Heart left ventricle (tissue), 16 donors: ENCODE results near the gene KIFBP. TPM values are rescaled to one million over a fixed set of nuclear protein-coding genes. Genes with fewer than 3 reads are reported as not detected.
"Not testable (repeated sequence)": the region's sequence is repeated elsewhere in the genome, so short reads cannot be mapped to it uniquely, and the experiment has no call there.

Source experiments
- ATAC-seq, 4 donors: fragments of 200-7000 bp; cut with Tn5 transposase; one replicate each; pipeline ENCODE4 v1.9.1; 2020 to 2022; ENCODE audit warnings: moderate library complexity in 4 of 4, mild to moderate bottlenecking in 3 of 4, moderate number of reproducible peaks in 1 of 4
- DNase-seq, 5 donors: peaks; one replicate each; pipeline ENCODE4 v3.0.0-alpha.2; 2020
- H3K27ac ChIP-seq, 12 donors: fragments of 200-600 bp; sonication (generic) in 4 of 12; one replicate each; pipeline versions ENCODE4 v1.5.0 to v1.8.0; 2016 to 2022; ENCODE audit warnings: mild to moderate bottlenecking in 2 of 12
- H3K27me3 ChIP-seq, 9 donors: fragments of 200-600 bp; sonication (generic) in 2 of 9; one replicate each; pipeline versions ENCODE4 v1.5.1 to v1.8.0; 2016 to 2022; ENCODE audit warnings: mild to moderate bottlenecking in 3 of 9
- H3K36me3 ChIP-seq, 9 donors: fragments of 200-600 bp; sonication (generic) in 2 of 9; one replicate each; pipeline versions ENCODE4 v1.5.0 to v1.8.0; 2018 to 2022; ENCODE audit warnings: mild to moderate bottlenecking in 2 of 9
- H3K4me1 ChIP-seq, 12 donors: fragments of 200-600 bp; sonication (generic) in 4 of 12; one replicate each; pipeline versions ENCODE4 v1.5.0 to v1.8.0; 2016 to 2022; ENCODE audit warnings: mild to moderate bottlenecking in 3 of 12
- H3K4me3 ChIP-seq, 12 donors: fragments of 200-600 bp; sonication (generic) in 4 of 12; one replicate each; pipeline versions ENCODE4 v1.5.0 to v1.8.0; 2017 to 2022; ENCODE audit warnings: mild to moderate bottlenecking in 9 of 12, moderate library complexity in 4 of 12
- H3K9me3 ChIP-seq, 12 donors: fragments of 200-600 bp; sonication (generic) in 4 of 12; one replicate each; pipeline versions ENCODE4 v1.5.0 to v1.8.0; 2016 to 2022; ENCODE audit warnings: mild to moderate bottlenecking in 1 of 12
- CTCF ChIP-seq, 12 donors: fragments of 200-600 bp; sonication (generic) in 4 of 12; IDR thresholded peaks; one replicate each; pipeline versions ENCODE4 v1.5.0 to v1.8.0; 2018 to 2022; ENCODE audit warnings: antibody characterized with exemption in 12 of 12, mild to moderate bottlenecking in 5 of 12
- POLR2A ChIP-seq, 2 donors: fragments of 450-650 bp; IDR thresholded peaks; one replicate each; pipeline ENCODE4 v1.6.1; 2017; ENCODE audit warnings: antibody characterized with exemption in 2 of 2, mild to moderate bottlenecking in 2 of 2, moderate library complexity in 2 of 2
- WGBS, 4 donors: extraction: QIAGEN DNeasy Blood & Tissue Kit in 2 of 4; methylation state at CpG; one replicate each; pipeline versions ENCODE4 v1.1.5 to v1.1.7; 2013 to 2018; 5-methylcytosine and 5-hydroxymethylcytosine counted together
- intact Hi-C, 10 donors: fragments of 100-400 bp; cut with DNase I; formaldehyde crosslinking; loops; one replicate each; pipeline versions ENCODE4 v1.11.1 to v1.14.2; 2022
- long read RNA-seq, 3 donors: library from polyadenylated mRNA; unstranded; transcript quantifications; one replicate each; pipeline ENCODE4 v2.0.0, GENCODE V29; 2020 to 2021
- polyA plus RNA-seq, 2 donors: library from polyadenylated mRNA; stranded (reverse); fragments of 200-250 nt; gene quantifications; one replicate each; pipeline ENCODE4 v1.2.3, GENCODE V29; 2013
- total RNA-seq, 9 donors: library from RNA; depleted of rRNA in 2 of 9; stranded (reverse); fragments of >200 nt in 2 of 9; fragmentation: NEBNext Ultra II Directional in 3 of 9; extraction: Animal tissue kit (Norgen Biotek cat#: 25700) in 3 of 9; gene quantifications; one replicate each; pipeline versions ENCODE4 v1.1.0 to v1.2.4, GENCODE V29; 2016 to 2023
- donor health status: ischemic (EF 13 %, LVEDD 7.1; RV severe dilation, severe dysfunction).
- donor health status: healthy with polysubstance abuse.
- donor health status: DM: no; HTN: yes; CAD: no.
- donor health status: DM: no; HTN: no; CAD: no.
- donor health status: ischemic (EF 25% LVEDD 6.9; RV normal size, moderate dysfunction).
- donor health status: ischemic (EF 25% LVEDD 5.7; RV mildly dilated, moderate dysfunction).
- donor health status: healthy.
- donor health status: DM: yes; HTN: yes; CAD: no.
- donor health status: ischemic (EF 35%, LVEDD 5.7; RV mildly dilated, moderate dysfunction).
- donor health status: nonischemic (EF 11% LVEDD 7.7; RV severe dilation, severe dysfunction).
- donor health status: DM: yes; HTN: yes; CAD: no.
- donor health status: PGD.
- donor health status: ischemic (EF 29% LVEDD 5.4; RV normal size, mild dysfunction).
- donor health status: nonischemic (EF 23%, LVEDD 6.1; RV moderate dilation, normal function).

Gene KIFBP, protein sequence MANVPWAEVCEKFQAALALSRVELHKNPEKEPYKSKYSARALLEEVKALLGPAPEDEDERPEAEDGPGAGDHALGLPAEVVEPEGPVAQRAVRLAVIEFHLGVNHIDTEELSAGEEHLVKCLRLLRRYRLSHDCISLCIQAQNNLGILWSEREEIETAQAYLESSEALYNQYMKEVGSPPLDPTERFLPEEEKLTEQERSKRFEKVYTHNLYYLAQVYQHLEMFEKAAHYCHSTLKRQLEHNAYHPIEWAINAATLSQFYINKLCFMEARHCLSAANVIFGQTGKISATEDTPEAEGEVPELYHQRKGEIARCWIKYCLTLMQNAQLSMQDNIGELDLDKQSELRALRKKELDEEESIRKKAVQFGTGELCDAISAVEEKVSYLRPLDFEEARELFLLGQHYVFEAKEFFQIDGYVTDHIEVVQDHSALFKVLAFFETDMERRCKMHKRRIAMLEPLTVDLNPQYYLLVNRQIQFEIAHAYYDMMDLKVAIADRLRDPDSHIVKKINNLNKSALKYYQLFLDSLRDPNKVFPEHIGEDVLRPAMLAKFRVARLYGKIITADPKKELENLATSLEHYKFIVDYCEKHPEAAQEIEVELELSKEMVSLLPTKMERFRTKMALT
- total RNA-seq: 10 to 100 TPM; 43.1 to 70.6 (median 58.8) TPM
- polyA plus RNA-seq: 10 to 100 TPM; 21.4 to 56.0 TPM
- long read RNA-seq, donor 1, transcript KIF1BP-201 (7 exons, 2,544 nt): major isoform, 98 of 103 reads
- long read RNA-seq, donor 1, partial matches to known transcripts: 1 of 103 reads
- long read RNA-seq, donor 1, other reads (novel, unspliced or antisense): 3 of 103 reads
- long read RNA-seq, donor 2, transcript KIF1BP-201 (7 exons, 2,544 nt): major isoform, 282 of 298 reads
- long read RNA-seq, donor 2, transcript KIF1BP-214 (8 exons, 2,537 nt): minor isoform, 5 of 298 reads
- long read RNA-seq, donor 2, partial matches to known transcripts: 5 of 298 reads
- long read RNA-seq, donor 2, other reads (novel, unspliced or antisense): 6 of 298 reads
- long read RNA-seq, donor 3, transcript KIF1BP-201 (7 exons, 2,544 nt): major isoform, 90 of 95 reads
- long read RNA-seq, donor 3, partial matches to known transcripts: 2 of 95 reads
- long read RNA-seq, donor 3, other reads (novel, unspliced or antisense): 2 of 95 reads

- peak within 1 kb of the TSS; percentile 14 to 94 (median 86) for H3K27ac ChIP-seq
- H3K4me1 ChIP-seq: peaks cover 4 to 51% (median 44%) of the 10 kb centered on the region in 12 donors
- WGBS, 4 donors: 0% methylated on average over 35 to 62 of the region's 62 CpGs
- intact Hi-C loops: no loop called here
- ATAC-seq (peak; percentile 95 to 97 (median 96)), DNase-seq (peak; percentile 90 to 96 (median 94))
- H3K36me3 ChIP-seq: peaks cover 0 to 26% (median 8%) of the 10 kb centered on the region in 9 donors
- no peaks in the 10 kb centered on the region for H3K9me3 ChIP-seq
- no peaks in the 10 kb centered on the region for H3K27me3 ChIP-seq
- TF ChIP-seq POLR2A (IDR thresholded peaks at IDR 0.05) (peak; percentile 55 to 91), CTCF (IDR thresholded peaks at IDR 0.05) (peak in 11 of 12 donors; percentile 17 to 89 (median 48))
- H3K4me3 ChIP-seq: peak within 1 kb of the TSS; percentile 54 to 96 (median 86)
These were observed at the start of gene KIFBP for GRCh38 chr10:68988530-68989316. KIFBP (plus strand) TSS chr10:68988803; CDS start chr10:68988833, 30 bp downstream.

- DNase-seq (no peak), ATAC-seq (no peak)
- TF ChIP-seq CTCF (IDR thresholded peaks at IDR 0.05) (no peak), POLR2A (IDR thresholded peaks at IDR 0.05) (no peak)
- H3K36me3 ChIP-seq: peaks cover 0 to 100% (median 92%) of the 10 kb centered on the region in 9 donors
- no peak overlapping the region for H3K27ac ChIP-seq
- intact Hi-C loops: no loop called here
- H3K27me3 ChIP-seq: no peaks in the 10 kb centered on the region
- 93 to 97% (median 96%) methylated on average over 2 of the region's 2 CpGs for WGBS, 4 donors
- no peaks in the 10 kb centered on the region for H3K4me1 ChIP-seq
- H3K4me3 ChIP-seq: no peak overlapping the region
- H3K9me3 ChIP-seq: no peaks in the 10 kb centered on the region
These were observed 49.7 kb upstream of the KIFBP start for GRCh38 chr10:68938884-68939283.

DNA sequence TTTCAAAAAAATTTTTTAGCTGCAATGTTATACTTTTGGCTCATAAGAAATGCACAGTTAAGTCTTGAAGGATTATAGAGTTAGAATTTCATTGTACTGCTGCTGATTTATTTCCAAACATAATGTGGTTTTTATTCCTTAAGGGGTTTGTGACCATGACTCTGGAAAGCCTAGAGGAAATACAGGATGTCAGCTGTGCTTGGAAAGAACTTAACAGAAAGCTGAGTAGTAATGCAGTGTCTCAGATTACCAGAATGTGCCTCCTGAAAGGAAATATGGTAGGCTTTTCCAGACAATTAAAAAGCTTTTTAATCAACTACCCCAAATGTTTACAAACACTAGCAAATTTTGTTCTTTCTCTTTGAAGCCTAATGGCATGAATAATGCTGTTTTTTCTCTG lies 47.7 kb upstream of the KIFBP start:
- H3K4me1 ChIP-seq, H3K27me3 ChIP-seq, DNase-seq, H3K27ac ChIP-seq, intact Hi-C loops, H3K4me3 ChIP-seq, ATAC-seq, H3K9me3 ChIP-seq: not testable (repeated sequence)
- peaks cover 0 to 100% (median 95%) of the 10 kb centered on the region in 9 donors for H3K36me3 ChIP-seq

DNA sequence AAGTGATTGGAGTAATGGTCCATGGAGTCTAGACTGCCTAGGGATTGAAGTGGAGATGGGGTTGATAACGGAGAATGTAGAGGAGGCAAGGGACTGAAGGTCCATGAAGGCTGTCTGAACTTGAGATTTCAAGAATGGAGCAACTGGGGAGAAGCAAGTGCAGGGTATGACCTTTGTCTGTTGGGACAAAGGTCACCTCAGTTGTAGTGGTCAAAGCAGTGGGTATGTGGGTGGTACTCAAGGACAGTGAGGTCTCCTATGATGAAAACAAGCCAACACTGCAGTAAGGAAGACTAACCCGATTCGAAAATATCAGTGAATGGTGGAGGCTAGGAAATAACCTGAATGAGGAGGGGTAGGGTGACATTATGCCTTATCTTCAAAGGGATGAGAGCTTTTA lies 38.0 kb upstream of the KIFBP start:
- Histone ChIP-seq H3K27ac (no peak overlapping the region), H3K4me1 (peaks cover 0 to 8% (median 6%) of the 10 kb centered on the region in 12 donors), H3K9me3 (no peaks in the 10 kb centered on the region), H3K27me3 (no peaks in the 10 kb centered on the region), H3K36me3 (peaks cover 0 to 71% (median 62%) of the 10 kb centered on the region in 9 donors), H3K4me3 (no peak overlapping the region)
- intact Hi-C loops: no loop called here
- TF ChIP-seq POLR2A (IDR thresholded peaks at IDR 0.05) (no peak), CTCF (IDR thresholded peaks at IDR 0.05) (no peak)
- ATAC-seq: no peak
- WGBS, 4 donors: 92 to 98% (median 95%) methylated on average over 3 of the region's 3 CpGs
- no peak for DNase-seq
